A673 (cell line): ENCODE results near the gene PTN. TPM values are rescaled to one million over a fixed set of nuclear protein-coding genes. Genes with fewer than 3 reads are reported as not detected.

Source experiments
- BruUV-seq: library from RNA; stranded (reverse); fragments of 400-500 nt; replicated peaks from 2 replicates; lab custom pipeline; 2021; lab: Mats Ljungman, UMichigan
- CTCF ChIA-PET: fragments of 300-600 bp; sonication (Branson Sonifier 250); formaldehyde crosslinking; loops from one replicate; lab custom pipeline; 2022; ENCODE audit warnings: antibody characterized with exemption; lab: Charles Lee
- POLR2A ChIA-PET: fragments of 300-600 bp; sonication (Branson Sonifier 250); formaldehyde crosslinking; loops from one replicate; lab custom pipeline; 2022; ENCODE audit warnings: antibody characterized with exemption; ENCODE audit not compliant: low non-redundant PET; lab: Charles Lee
- DNase-seq: peaks from one replicate; pipeline ENCODE4 v3.0.0-alpha.2; 2015; ENCODE audit warnings: low spot score
- H3K27ac ChIP-seq: fragments of 200-600 bp; sonication (generic); 2 replicates; pipeline ENCODE4 v1.5.1; 2016; ENCODE audit warnings: mixed run types, low read depth, mild to moderate bottlenecking, mixed read lengths, antibody characterized with exemption, low read length; ENCODE audit not compliant: poor library complexity, severe bottlenecking
- H3K27me3 ChIP-seq: fragments of 200-600 bp; sonication (generic); replicated peaks from 2 replicates; pipeline ENCODE4 v1.6.1; 2017; ENCODE audit warnings: mixed run types, low read depth, mild to moderate bottlenecking, mixed read lengths, antibody characterized with exemption, low read length; ENCODE audit not compliant: insufficient read depth, poor library complexity
- H3K36me3 ChIP-seq: fragments of 200-600 bp; sonication (generic); 2 replicates; pipeline ENCODE4 v1.6.1; 2016; ENCODE audit warnings: mixed run types, mild to moderate bottlenecking, mixed read lengths, antibody characterized with exemption, low read length; ENCODE audit not compliant: insufficient read depth, poor library complexity, severe bottlenecking
- H3K4me1 ChIP-seq: fragments of 200-600 bp; sonication (generic); 2 replicates; pipeline ENCODE4 v1.6.1; 2017; ENCODE audit warnings: mixed run types, mild to moderate bottlenecking, mixed read lengths, antibody characterized with exemption, low read length; ENCODE audit not compliant: insufficient read depth, poor library complexity, severe bottlenecking
- H3K4me3 ChIP-seq: fragments of 200-600 bp; sonication (generic); 2 replicates; pipeline ENCODE4 v1.5.1; 2016; ENCODE audit warnings: low read depth, mixed run types, mild to moderate bottlenecking, mixed read lengths, low read length; ENCODE audit not compliant: poor library complexity, severe bottlenecking
- H3K9me3 ChIP-seq: fragments of 200-600 bp; sonication (generic); 2 replicates; pipeline ENCODE4 v1.6.1; 2016; ENCODE audit warnings: mixed run types, low read depth, mild to moderate bottlenecking, mixed read lengths, antibody characterized with exemption, low read length; ENCODE audit not compliant: poor library complexity, severe bottlenecking
- EZH2 ChIP-seq: fragments of 200-600 bp; sonication (generic); IDR thresholded peaks from 2 replicates; pipeline ENCODE4 v1.6.1; 2017; ENCODE audit warnings: borderline replicate concordance, low read depth, mild to moderate bottlenecking, mixed read lengths, antibody characterized with exemption, low read length; ENCODE audit not compliant: poor library complexity, severe bottlenecking
- intact Hi-C: fragments of 100-400 bp; cut with micrococcal nuclease; formaldehyde crosslinking; loops from one replicate; pipeline ENCODE4 v1.10.0; 2022; ENCODE audit not compliant: unreplicated experiment
- total RNA-seq: library from RNA; stranded (reverse); gene quantifications from 2 replicates; pipeline ENCODE4 v1.2.3, GENCODE V29; 2021
- TF ChIP-seq, protein P1 (sequence below): fragments of 300-800, 200-600 bp; sonication (generic); conservative IDR thresholded peaks from 2 replicates; pipeline ENCODE4 v1.5.1; 2017; ENCODE audit warnings: low read depth, mild to moderate bottlenecking, antibody characterized with exemption, low read length, moderate library complexity, mixed read lengths

Gene PTN
- total RNA-seq, 1 experiment from 2014 or later: 0.41 TPM

DNA sequence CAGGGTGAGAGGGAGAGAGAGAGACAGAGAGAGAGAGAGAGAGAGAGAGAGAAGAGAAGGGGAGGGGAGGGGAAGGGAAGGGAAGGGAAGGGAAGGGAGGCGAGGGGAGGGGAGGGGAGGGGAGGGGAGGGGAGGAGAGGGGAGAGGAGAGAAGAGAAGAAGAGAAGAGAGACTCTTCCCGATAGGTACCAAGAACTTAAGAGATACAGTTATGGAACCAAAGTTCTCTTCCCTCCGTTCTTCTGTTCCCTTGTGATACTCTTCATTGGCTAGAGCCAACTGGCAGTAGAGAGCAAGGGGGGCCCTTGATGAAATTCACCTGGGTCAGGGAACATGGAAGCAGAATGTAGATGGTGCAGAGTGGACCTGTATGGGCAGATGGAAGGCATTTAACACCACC, 122.1 kb downstream of the PTN start:
- no TSS peak for BruUV-seq
- no peaks in the 10 kb centered on the region for H3K27me3 ChIP-seq
- ChIA-PET POLR2A (no interaction called here), CTCF (no interaction called here)
- H3K4me3 ChIP-seq: no peak overlapping the region
- intact Hi-C loops: no loop called here
- no peaks in the 10 kb centered on the region for H3K36me3 ChIP-seq
- DNase-seq: no peak
- H3K9me3 ChIP-seq: no peaks in the 10 kb centered on the region
- H3K27ac ChIP-seq: no peak overlapping the region
- no peaks in the 10 kb centered on the region for H3K4me1 ChIP-seq
- TF ChIP-seq, protein P1, sequence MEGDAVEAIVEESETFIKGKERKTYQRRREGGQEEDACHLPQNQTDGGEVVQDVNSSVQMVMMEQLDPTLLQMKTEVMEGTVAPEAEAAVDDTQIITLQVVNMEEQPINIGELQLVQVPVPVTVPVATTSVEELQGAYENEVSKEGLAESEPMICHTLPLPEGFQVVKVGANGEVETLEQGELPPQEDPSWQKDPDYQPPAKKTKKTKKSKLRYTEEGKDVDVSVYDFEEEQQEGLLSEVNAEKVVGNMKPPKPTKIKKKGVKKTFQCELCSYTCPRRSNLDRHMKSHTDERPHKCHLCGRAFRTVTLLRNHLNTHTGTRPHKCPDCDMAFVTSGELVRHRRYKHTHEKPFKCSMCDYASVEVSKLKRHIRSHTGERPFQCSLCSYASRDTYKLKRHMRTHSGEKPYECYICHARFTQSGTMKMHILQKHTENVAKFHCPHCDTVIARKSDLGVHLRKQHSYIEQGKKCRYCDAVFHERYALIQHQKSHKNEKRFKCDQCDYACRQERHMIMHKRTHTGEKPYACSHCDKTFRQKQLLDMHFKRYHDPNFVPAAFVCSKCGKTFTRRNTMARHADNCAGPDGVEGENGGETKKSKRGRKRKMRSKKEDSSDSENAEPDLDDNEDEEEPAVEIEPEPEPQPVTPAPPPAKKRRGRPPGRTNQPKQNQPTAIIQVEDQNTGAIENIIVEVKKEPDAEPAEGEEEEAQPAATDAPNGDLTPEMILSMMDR: no peak
- TF ChIP-seq EZH2: no peak

DNA sequence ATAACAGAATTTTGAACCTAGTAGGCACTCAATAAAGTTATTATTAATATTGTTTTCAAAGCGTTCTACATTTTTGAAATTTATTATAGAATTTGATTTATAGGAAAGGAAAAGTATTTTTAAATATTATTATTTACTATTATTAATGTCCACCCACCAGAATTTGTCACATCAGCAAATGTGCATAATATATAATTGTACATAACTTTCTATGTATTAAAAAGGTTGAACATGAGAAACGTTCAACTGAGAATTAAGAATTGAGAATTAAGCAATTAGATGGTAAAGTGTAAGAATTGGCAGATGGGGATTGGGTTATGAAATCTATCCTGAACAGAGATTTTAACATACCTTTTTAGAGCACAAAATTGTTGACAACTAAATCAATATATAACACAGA, 129.8 kb downstream of the PTN start:
- POLR2A ChIA-PET: no interaction called here
- no peak overlapping the region for H3K27ac ChIP-seq
- H3K9me3 ChIP-seq: no peaks in the 10 kb centered on the region
- H3K4me3 ChIP-seq: no peak overlapping the region
- BruUV-seq: no TSS peak
- H3K4me1 ChIP-seq: no peaks in the 10 kb centered on the region
- H3K27me3 ChIP-seq: no peaks in the 10 kb centered on the region
- H3K36me3 ChIP-seq: no peaks in the 10 kb centered on the region
- CTCF ChIA-PET: no interaction called here
- DNase-seq: no peak
- TF ChIP-seq, protein P1: no peak
- TF ChIP-seq EZH2: no peak
- intact Hi-C loops: no loop called here

DNA sequence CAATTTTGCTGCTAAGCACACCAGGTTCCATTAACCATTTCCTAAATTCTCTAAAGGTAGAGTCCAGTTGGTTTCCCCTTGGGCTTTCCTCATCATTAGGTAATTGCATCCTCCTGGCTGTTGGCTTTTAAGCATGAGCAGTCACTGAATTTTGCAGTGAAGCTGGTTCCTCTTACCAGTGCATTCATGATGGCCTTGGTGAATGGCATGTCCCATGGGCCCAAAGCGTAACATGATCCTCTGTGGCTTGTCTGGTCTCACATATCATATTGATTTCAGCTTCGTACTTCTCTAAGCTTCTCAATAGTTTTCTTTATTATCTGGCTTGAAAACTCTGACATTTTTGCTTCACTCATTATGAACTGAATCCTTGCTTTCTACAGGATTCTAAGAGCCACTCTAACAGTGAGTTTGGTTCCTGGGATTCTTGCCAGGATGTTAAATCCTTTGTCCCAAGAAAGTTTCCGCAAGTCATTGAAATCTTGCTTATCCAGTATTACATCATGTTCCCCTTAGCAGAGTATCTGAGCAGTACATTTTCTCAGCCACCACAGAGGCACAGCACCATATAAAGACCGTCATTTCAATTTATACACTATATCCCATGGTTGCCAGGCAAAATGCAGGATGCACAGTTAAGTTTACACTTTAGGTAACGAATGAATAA, 134.2 kb downstream of the PTN start:
- POLR2A ChIA-PET: no interaction called here
- H3K4me1 ChIP-seq: no peaks in the 10 kb centered on the region
- no peak overlapping the region for H3K4me3 ChIP-seq
- H3K36me3 ChIP-seq: no peaks in the 10 kb centered on the region
- peak; percentile 9 for DNase-seq
- CTCF ChIA-PET: no interaction called here
- H3K9me3 ChIP-seq: no peaks in the 10 kb centered on the region
- no peak overlapping the region for H3K27ac ChIP-seq
- TF ChIP-seq, protein P1: no peak
- no peak for TF ChIP-seq EZH2
- no peaks in the 10 kb centered on the region for H3K27me3 ChIP-seq
- intact Hi-C loops: no loop called here
- no TSS peak for BruUV-seq
